Lower leg skin (tissue), 4 donors: ENCODE results near the gene TOP1. TPM values are rescaled to one million over a fixed set of nuclear protein-coding genes. Genes with fewer than 3 reads are reported as not detected.

Experiments
- DNase-seq, 2 donors: peaks; one replicate each; pipeline ENCODE4 v3.0.0-alpha.2; 2019; ENCODE audit warnings: low spot score in 2 of 2
- H3K4me3 ChIP-seq: fragments of 200-600 bp; sonication (generic); 2 replicates; pipeline ENCODE4 v1.5.1; 2017; ENCODE audit warnings: mild to moderate bottlenecking, low read depth; ENCODE audit not compliant: poor library complexity, severe bottlenecking
- CTCF ChIP-seq, 3 donors: fragments of 450-650 bp; IDR thresholded peaks; one replicate each; pipeline ENCODE4 v1.5.1; 2016; ENCODE audit warnings: antibody characterized with exemption in 3 of 3, mild to moderate bottlenecking in 3 of 3, moderate library complexity in 2 of 3
- POLR2A ChIP-seq, 2 donors: fragments of 450-650 bp; IDR thresholded peaks; one replicate each; pipeline ENCODE4 v1.6.1; 2016 to 2017; ENCODE audit warnings: antibody characterized with exemption in 2 of 2, mild to moderate bottlenecking in 1 of 2, moderate library complexity in 1 of 2
- WGBS, 2 donors: methylation state at CpG; one replicate each; pipeline ENCODE4 v1.1.5; 2018; 5-methylcytosine and 5-hydroxymethylcytosine counted together
- intact Hi-C: fragments of 100-400 bp; cut with DNase I; formaldehyde crosslinking; loops from one replicate; pipeline ENCODE4 v1.15.0; 2023; ENCODE audit warnings: low total_unique reads
- total RNA-seq, 4 donors: library from RNA; depleted of rRNA; stranded (reverse); fragments of >200 nt; gene quantifications; one replicate each; pipeline ENCODE4 v1.1.0, GENCODE V29; 2016

Gene TOP1
- total RNA-seq, 4 donors from 2014 or later: 29.8 to 37.1 (median 31.9) TPM

DNA sequence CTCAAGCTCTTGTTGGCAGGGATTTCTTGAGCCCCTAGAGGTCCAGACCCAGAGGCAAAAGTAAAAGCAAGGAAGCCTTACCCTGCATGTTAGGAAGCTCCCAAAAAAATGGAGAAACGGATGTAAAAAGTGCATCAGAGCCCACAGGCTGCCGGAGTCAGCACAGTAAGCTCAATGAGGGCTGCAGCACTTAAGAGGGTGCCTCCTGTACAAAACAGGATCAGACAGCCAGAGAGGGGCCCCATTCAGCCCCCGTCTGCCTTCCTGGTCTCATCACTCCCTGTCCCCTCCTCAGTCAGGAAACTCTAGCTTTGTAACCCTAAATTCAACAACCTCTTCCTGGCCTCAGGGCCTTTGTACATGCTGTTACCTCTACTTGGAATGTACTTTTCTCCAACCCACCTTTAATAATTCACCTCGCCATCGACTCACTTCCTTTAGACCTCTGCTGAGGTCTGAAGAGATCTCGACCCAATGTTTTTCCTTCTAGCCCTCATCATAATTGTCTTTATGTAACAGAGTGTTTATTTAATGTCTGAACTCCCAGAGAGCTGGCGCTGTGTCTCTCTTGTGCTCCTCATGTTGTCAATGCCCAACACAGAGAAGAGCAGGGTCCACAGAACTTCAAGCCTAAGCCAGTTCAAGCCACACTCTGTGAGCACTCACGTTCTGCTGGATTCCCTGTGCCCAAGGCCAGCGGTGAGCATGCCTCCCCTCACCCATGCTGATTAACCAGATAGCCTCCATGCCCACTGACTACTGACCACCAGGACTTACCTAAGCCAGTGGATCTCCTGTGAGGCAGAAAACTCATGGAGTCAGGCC, 106.0 kb downstream of the TOP1 start:
- WGBS, 2 donors: 65 to 78% methylated on average over 9 of the region's 9 CpGs
- DNase-seq: no peak
- intact Hi-C loops: no loop called here
- no peak for TF ChIP-seq CTCF (IDR thresholded peaks at IDR 0.05)
- no peak for TF ChIP-seq POLR2A (IDR thresholded peaks at IDR 0.05)
- no peak overlapping the region for H3K4me3 ChIP-seq

DNA sequence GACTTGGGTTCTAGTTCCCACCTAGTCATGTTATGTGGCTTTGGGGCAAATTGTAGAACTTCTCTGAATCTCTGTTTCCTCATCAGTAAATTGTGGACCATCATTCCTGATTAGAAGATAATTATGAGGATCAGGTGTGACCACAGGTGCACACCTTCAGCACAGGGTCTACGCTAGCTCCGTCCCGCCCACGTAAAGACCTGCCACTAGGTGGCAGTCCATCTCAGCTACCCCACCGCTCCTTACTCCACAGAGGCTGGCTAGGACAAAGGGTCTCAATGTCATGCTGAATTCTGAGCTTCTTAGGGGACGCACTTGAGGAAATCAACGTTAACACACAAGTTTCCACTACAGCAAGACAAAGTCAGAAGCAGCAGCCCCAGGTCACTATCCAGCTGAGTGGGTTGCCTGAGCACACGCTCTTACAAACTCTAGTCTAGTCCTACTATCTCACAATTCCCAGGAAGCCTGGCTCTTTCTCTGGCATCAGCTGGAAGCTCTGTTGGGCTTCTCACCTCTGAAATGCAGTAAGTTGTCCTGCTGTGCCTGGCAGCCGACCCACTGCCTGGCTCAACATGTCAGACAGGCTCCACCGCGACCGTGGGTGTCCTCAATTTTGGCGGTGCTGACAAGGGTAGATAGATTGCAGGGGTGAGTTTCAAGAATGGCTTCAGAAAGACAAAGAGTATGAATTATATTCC, 106.7 kb downstream of the TOP1 start:
- no peak for DNase-seq
- intact Hi-C loops: no loop called here
- H3K4me3 ChIP-seq: no peak overlapping the region
- WGBS, 2 donors: 37 to 44% methylated on average over 13 of the region's 13 CpGs
- TF ChIP-seq POLR2A (IDR thresholded peaks at IDR 0.05) (no peak), CTCF (IDR thresholded peaks at IDR 0.05) (no peak)

GRCh38 chr20:41135888-41136679, 107.5 kb downstream of the TOP1 start:
- no peak for DNase-seq
- peak overlapping the region; percentile 80 for H3K4me3 ChIP-seq
- intact Hi-C loops: no loop called here
- 45 to 60% methylated on average over 15 to 23 of the region's 23 CpGs for WGBS, 2 donors
- TF ChIP-seq CTCF (IDR thresholded peaks at IDR 0.05) (no peak), POLR2A (IDR thresholded peaks at IDR 0.05) (no peak)

- peak; percentile 86 to 97 for DNase-seq
- TF ChIP-seq CTCF (IDR thresholded peaks at IDR 0.05): peak in 1 of 3 donors; percentile 22
- TF ChIP-seq POLR2A (IDR thresholded peaks at IDR 0.05): peak in 1 of 2 donors; percentile 38
- H3K4me3 ChIP-seq: peak within 1 kb of the TSS; percentile 80
- WGBS, 2 donors: 1% methylated on average over 14 to 52 of the region's 121 CpGs
- intact Hi-C loops: no loop called here
These were observed 108.3 kb downstream of the TOP1 start, which contains the start of gene PLCG1 for GRCh38 chr20:41136680-41137613. TSS of gene PLCG1 (plus strand) at chr20:41137543. CDS start at chr20:41137642, 99 bp downstream.
